A549 (cell line): ENCODE measurements around the gene RAB42. TPM values are rescaled to one million over a fixed set of nuclear protein-coding genes. Genes with fewer than 3 reads are reported as not detected.

Source experiments
- ATAC-seq, 2 experiments: fragments of 200-7000 bp in 1 of 2; fragments of >200 bp in 1 of 2; cut with Nextera tagmentation in 1 of 2; cut with Tn5 transposase in 1 of 2; 3 replicates each; pipeline versions ENCODE4 v1.8.0 to v1.9.1; 2018 to 2020; ENCODE audit warnings: mild to moderate bottlenecking in 1 of 2, moderate library complexity in 1 of 2
- CTCF ChIA-PET: fragments of 300-600 bp; sonication (Branson Sonifier 250); formaldehyde crosslinking; extraction: SDS; loops from one replicate; lab custom pipeline; 2021; ENCODE audit warnings: antibody characterized with exemption, inconsistent platforms; lab: Yijun Ruan, JAX
- POLR2A ChIA-PET: fragments of 350-600 bp; formaldehyde crosslinking; extraction: SDS; loops from one replicate; lab custom pipeline; 2021; ENCODE audit warnings: antibody characterized with exemption, inconsistent platforms; lab: Yijun Ruan, JAX
- DNase-seq, 2 experiments: peaks; one replicate each; pipeline versions ENCODE4 v3.0.0 to v3.0.0-alpha.2; 2011 to 2016; ENCODE audit warnings: low read depth in 1 of 2, low spot score in 1 of 2
- FAIRE-seq: peaks from 2 replicates; lab custom pipeline; 2011; peaks lifted over from hg19 to GRCh38; lab: Jason Lieb, UNC
- H3K27ac ChIP-seq, 2 experiments: fragments of >200 bp; sonication (Bioruptor Twin); formaldehyde crosslinking; 3 replicates each; pipeline ENCODE4 v1.5.1; 2016 to 2017
- H3K4me1 ChIP-seq: fragments of >200 bp; sonication (Bioruptor Twin); formaldehyde crosslinking; 3 replicates; pipeline ENCODE4 v1.6.1; 2016
- H3K4me2 ChIP-seq: fragments of >200 bp; sonication (Bioruptor Twin); formaldehyde crosslinking; 3 replicates; pipeline ENCODE4 v1.6.1; 2016
- H3K4me3 ChIP-seq: fragments of >200 bp; sonication (Bioruptor Twin); formaldehyde crosslinking; 3 replicates; pipeline ENCODE4 v1.5.1; 2016
- H3K9me3 ChIP-seq: fragments of >200 bp; sonication (Bioruptor Twin); formaldehyde crosslinking; 3 replicates; pipeline ENCODE4 v1.6.1; 2016
- CBX2 ChIP-seq: fragments of 200-600 bp; sonication (generic); IDR thresholded peaks from 2 replicates; pipeline ENCODE4 v1.6.1; 2016; ENCODE audit warnings: low read depth, mild to moderate bottlenecking, borderline replicate concordance
- CEBPB ChIP-seq, 2 experiments: fragments of >200 bp in 1 of 2; sonication (Bioruptor Twin) in 1 of 2; formaldehyde crosslinking in 1 of 2; IDR thresholded peaks; 2 replicates each; pipeline ENCODE4 v1.6.1; 2012 to 2016
- CTCF ChIP-seq: fragments of >200 bp; sonication (Bioruptor Twin); formaldehyde crosslinking; IDR thresholded peaks from 3 replicates; pipeline ENCODE4 v1.5.1; 2016
- E2F6 ChIP-seq: IDR thresholded peaks from 2 replicates; pipeline ENCODE4 v1.6.1; 2012; ENCODE audit warnings: low read depth, borderline replicate concordance
- EHMT2 ChIP-seq: fragments of 200-600 bp; sonication (generic); IDR thresholded peaks from 2 replicates; pipeline ENCODE4 v1.6.1; 2016; ENCODE audit warnings: antibody characterized with exemption, low read depth, mild to moderate bottlenecking, moderate library complexity
- FOSB ChIP-seq: fragments of 250-450 bp; sonication (Bioruptor Pico); IDR thresholded peaks from 2 replicates; pipeline ENCODE4 v1.5.0; 2020; ENCODE audit warnings: mild to moderate bottlenecking, moderate library complexity
- FOSL2 ChIP-seq, 2 experiments: fragments of 450-650 bp in 1 of 2; fragments of >200 bp in 1 of 2; sonication (Bioruptor Twin) in 1 of 2; formaldehyde crosslinking; IDR thresholded peaks; 2 replicates each; pipeline versions ENCODE4 v1.5.0 to v1.6.1; 2016 to 2020; ENCODE audit warnings: mild to moderate bottlenecking in 1 of 2, moderate library complexity in 1 of 2
- GATA3 ChIP-seq: IDR thresholded peaks from 2 replicates; pipeline ENCODE4 v1.6.1; 2012; ENCODE audit warnings: borderline replicate concordance
- HDAC2 ChIP-seq: fragments of 200-600 bp; sonication (generic); IDR thresholded peaks from 2 replicates; pipeline ENCODE4 v1.6.1; 2016
- HOXB5 ChIP-seq: fragments of 250-450 bp; sonication (Bioruptor Pico); IDR thresholded peaks from 2 replicates; pipeline ENCODE4 v1.5.0; 2020; ENCODE audit warnings: mild to moderate bottlenecking, moderate library complexity
- JUN ChIP-seq, 2 experiments: fragments of >200 bp; sonication (Bioruptor Twin); formaldehyde crosslinking; IDR thresholded peaks; 2 replicates in 1 of 2; 3 replicates in 1 of 2; pipeline ENCODE4 v1.6.1; 2016 to 2017
- JUNB ChIP-seq: fragments of >200 bp; sonication (Bioruptor Twin); formaldehyde crosslinking; IDR thresholded peaks from 2 replicates; pipeline ENCODE4 v1.6.1; 2016
- KDM1A ChIP-seq: fragments of 200-600 bp; sonication (generic); IDR thresholded peaks from 2 replicates; pipeline ENCODE4 v1.6.1; 2016; ENCODE audit warnings: low read depth, mild to moderate bottlenecking
- MAX ChIP-seq: IDR thresholded peaks from 2 replicates; pipeline ENCODE4 v1.6.1; 2012
- MAZ ChIP-seq: fragments of 150-350 bp; IDR thresholded peaks from 2 replicates; pipeline ENCODE4 v1.6.1; 2014; ENCODE audit warnings: antibody characterized with exemption, low read depth, low read length, borderline replicate concordance
- MYC ChIP-seq: IDR thresholded peaks from 2 replicates; pipeline ENCODE4 v1.6.1; 2012; ENCODE audit warnings: mild to moderate bottlenecking, inconsistent platforms, low read length, improper control_type of control experiment, borderline replicate concordance
- NFE2L2 ChIP-seq: fragments of 150-350 bp; conservative IDR thresholded peaks from 2 replicates; pipeline ENCODE4 v1.6.1; 2014; ENCODE audit warnings: low read length
- NPAS2 ChIP-seq: fragments of 250-450 bp; sonication (Bioruptor Pico); IDR thresholded peaks from 2 replicates; pipeline ENCODE4 v1.8.0; 2022; ENCODE audit warnings: mild to moderate bottlenecking, moderate library complexity, borderline replicate concordance
- PHF8 ChIP-seq: fragments of 200-600 bp; sonication (generic); IDR thresholded peaks from 2 replicates; pipeline ENCODE4 v1.6.1; 2016; ENCODE audit warnings: low read depth, mild to moderate bottlenecking, antibody characterized with exemption, moderate library complexity, borderline replicate concordance
- POLR2A ChIP-seq: IDR thresholded peaks from 2 replicates; pipeline ENCODE4 v1.6.1; 2012; ENCODE audit warnings: mild to moderate bottlenecking, low read length
- POLR2AphosphoS2 ChIP-seq: conservative IDR thresholded peaks from 2 replicates; pipeline ENCODE4 v1.6.1; 2012; ENCODE audit warnings: low read length, improper control_type of control experiment, inconsistent platforms
- RFX5 ChIP-seq: fragments of 450-650 bp; IDR thresholded peaks from 2 replicates; pipeline ENCODE4 v1.7.1; 2014; ENCODE audit warnings: antibody characterized with exemption, mild to moderate bottlenecking, moderate library complexity
- ZC3H11A ChIP-seq: fragments of 450-650 bp; IDR thresholded peaks from 2 replicates; pipeline ENCODE4 v1.6.1; 2014; ENCODE audit warnings: antibody characterized with exemption, mild to moderate bottlenecking
- ZFP36 ChIP-seq: fragments of 450-650 bp; IDR thresholded peaks from 2 replicates; pipeline ENCODE4 v1.6.1; 2014; ENCODE audit warnings: borderline replicate concordance; ENCODE audit not compliant: partially characterized antibody
- ZSCAN20 ChIP-seq: fragments of 250-450 bp; sonication (Bioruptor Pico); IDR thresholded peaks from 2 replicates; pipeline ENCODE4 v1.8.0; 2022; ENCODE audit warnings: mild to moderate bottlenecking, moderate library complexity
- WGBS: methylation state at CpG from one replicate; pipeline ENCODE4 v1.1.6; 2017; ENCODE audit errors: missing lambda C conversion rate; 5-methylcytosine and 5-hydroxymethylcytosine counted together
- polyA plus RNA-seq, 4 experiments: library from polyadenylated mRNA; depleted of rRNA in 3 of 4; stranded (reverse); fragments of >200 nt; fragmentation: RNase III in 1 of 4; extraction: RNeasy Plus Mini Kit Qiagen cat#74134 plus additional on column Dnase treatment in 1 of 4; gene quantifications; 2 replicates in 3 of 4; 3 replicates in 1 of 4; pipeline ENCODE4 v1.2.3, GENCODE V29; 2011 to 2017

The RAB42 gene
- polyA plus RNA-seq, 2 of the 4 experiments (the other 2 are of a cell fraction) = 0.81 to 2.3 TPM

GRCh38 chr1:28552758-28553663 lies 39.1 kb upstream of the RAB42 start, which contains the start of gene TRNAU1AP (continued):
- TF ChIP-seq FOSB (CRISPR knock-in tag) = no peak
- no peak for TF ChIP-seq NFE2L2
- TF ChIP-seq ZFP36 = no peak
- TF ChIP-seq FOSL2 (IDR thresholded peaks at IDR 0.05) = no peak
- TF ChIP-seq FOSL2 (CRISPR knock-in tag; IDR thresholded peaks at IDR 0.05) = no peak
- no peak for TF ChIP-seq CTCF
- peak; percentile 39 to 63; a peak in 2 of 5 replicates for TF ChIP-seq JUN (IDR thresholded peaks at IDR 0.05)
- peak; percentile 59 for TF ChIP-seq POLR2A
- no peak for TF ChIP-seq NPAS2 (CRISPR knock-in tag)
- TF ChIP-seq JUNB = no peak
- TF ChIP-seq MAX = peak; percentile 75; the same call in 1 of the 2 replicates
- TF ChIP-seq PHF8 = peak; percentile 69; the same call in 1 of the 2 replicates
- 0 out of 2 replicates have a peak, but pooled peaks have one; percentile 64 for TF ChIP-seq RFX5
- no peak for TF ChIP-seq EHMT2
- TF ChIP-seq CBX2 = no peak
- no peak for TF ChIP-seq ZSCAN20 (CRISPR knock-in tag)
- peak; percentile 98 for TF ChIP-seq MAZ
- TF ChIP-seq E2F6 = 0 out of 2 replicates have a peak, but pooled peaks have one; percentile 14
- no peak for TF ChIP-seq POLR2AphosphoS2
- TF ChIP-seq CEBPB (IDR thresholded peaks at IDR 0.05) = no peak
- peak; percentile 74; the same call in 1 of the 2 replicates for TF ChIP-seq MYC
- TF ChIP-seq ZC3H11A = no peak
- TF ChIP-seq GATA3 = no peak

DNA sequence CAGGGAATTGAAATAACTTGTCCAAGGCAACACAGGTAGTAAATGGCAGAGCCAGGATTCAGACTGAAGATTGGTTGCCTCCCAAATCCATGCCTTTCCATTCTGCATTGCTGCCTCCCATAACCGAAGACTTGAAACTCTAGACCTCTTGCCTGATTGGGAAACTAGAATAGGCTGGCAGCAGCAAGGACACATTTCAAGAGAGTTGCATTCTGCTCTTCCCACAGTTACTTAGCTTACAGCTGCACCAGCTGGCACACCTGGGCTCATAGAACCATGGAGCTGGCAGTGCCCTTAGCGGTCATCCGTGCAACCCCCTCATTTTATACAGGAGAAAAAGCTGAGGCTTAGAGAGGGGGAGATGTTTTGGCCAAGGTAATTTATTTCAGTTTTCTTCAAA lies 31.2 kb upstream of the RAB42 start:
- no peak overlapping the region for H3K4me2 ChIP-seq
- CTCF ChIA-PET = no interaction called here
- POLR2A ChIA-PET = no interaction called here
- 91% methylated on average over 3 of the region's 3 CpGs for WGBS
- H3K9me3 ChIP-seq = no peaks in the 10 kb centered on the region
- H3K4me3 ChIP-seq = no peak overlapping the region
- DNase-seq = no peak
- no peaks in the 10 kb centered on the region for H3K4me1 ChIP-seq
- no peak overlapping the region for H3K27ac ChIP-seq
- TF ChIP-seq ZSCAN20 (CRISPR knock-in tag) (no peak), KDM1A (no peak), HOXB5 (CRISPR knock-in tag) (no peak), HDAC2 (no peak)
- TF ChIP-seq, all 56 proteins: peak for 0
- FAIRE-seq (no peak), ATAC-seq (no peak)
